ENCODE results near the gene DEFB112. TPM values are rescaled to one million over a fixed set of nuclear protein-coding genes. Genes with fewer than 3 reads are reported as not detected.

Gene DEFB112
- not detected for total RNA-seq
- long read RNA-seq, donor 1: 0 reads
- long read RNA-seq, donor 2: 0 reads

- ATAC-seq: no peak
- Histone ChIP-seq H3K36me3 (ENCODE audit: low read depth) (no peaks in the 10 kb centered on the region), H3K9me3 (no peaks in the 10 kb centered on the region), H3K4me1 (ENCODE audit: low read depth) (no peaks in the 10 kb centered on the region), H3K4me3 (no peak within 1 kb of the TSS)
- TF ChIP-seq CTCF (IDR thresholded peaks at IDR 0.05): no peak
- no peak for DNase-seq
- intact Hi-C loops (cut with DNase I, micrococcal nuclease): no loop called here
Observed at GRCh38 chr6:50049829-50050228, at the start of gene DEFB112. Gene DEFB112 (minus strand): TSS chr6:50049929. CDS start chr6:50049869, 60 bp downstream.

GRCh38 chr6:50098641-50098993 lies 48.9 kb upstream of the DEFB112 start:
- H3K9me3 ChIP-seq: no peaks in the 10 kb centered on the region
- intact Hi-C loops (cut with DNase I, micrococcal nuclease): no loop called here
- no peaks in the 10 kb centered on the region for H3K4me1 ChIP-seq (ENCODE audit: low read depth)
- H3K4me3 ChIP-seq: no peak overlapping the region
- no peak for TF ChIP-seq CTCF (IDR thresholded peaks at IDR 0.05)
- no peaks in the 10 kb centered on the region for H3K36me3 ChIP-seq (ENCODE audit: low read depth)
- DNase-seq: no peak
- no peak for ATAC-seq

DNA sequence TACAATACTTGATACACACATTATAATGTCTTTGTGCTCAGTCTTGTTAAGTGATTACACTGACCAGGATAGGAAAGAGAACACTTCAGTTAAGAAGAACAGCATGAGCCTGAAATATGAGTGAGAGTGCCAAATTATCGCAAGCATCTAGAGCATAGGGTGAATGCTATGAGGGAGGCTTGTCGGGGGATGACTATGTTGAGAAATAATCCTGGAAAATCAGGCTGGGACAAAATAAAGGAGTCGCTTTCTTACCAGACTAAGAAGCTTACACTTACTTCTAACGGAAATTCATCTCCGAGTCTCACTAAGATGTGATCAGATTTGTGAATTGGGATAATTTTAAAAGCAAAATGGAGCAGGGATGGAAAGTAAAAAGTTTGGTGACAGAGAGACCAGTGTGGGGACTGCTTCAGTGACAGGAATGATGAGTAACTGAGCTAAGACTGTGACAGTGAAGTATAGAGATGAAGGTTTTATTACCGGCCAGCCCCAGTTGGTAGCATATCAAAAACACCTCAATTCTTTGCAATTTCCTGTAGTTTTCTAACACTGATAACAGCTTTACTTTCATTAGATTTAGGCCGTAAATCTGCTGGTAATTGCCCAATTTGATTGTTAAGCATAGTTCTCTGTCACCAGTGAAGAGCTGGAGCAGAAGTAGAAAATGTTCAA lies 48.4 kb upstream of the DEFB112 start:
- no peak overlapping the region for H3K4me3 ChIP-seq
- TF ChIP-seq CTCF (IDR thresholded peaks at IDR 0.05): no peak
- H3K9me3 ChIP-seq: no peaks in the 10 kb centered on the region
- no peaks in the 10 kb centered on the region for H3K4me1 ChIP-seq (ENCODE audit: low read depth)
- intact Hi-C loops (cut with DNase I, micrococcal nuclease): no loop called here
- no peak for DNase-seq
- ATAC-seq: no peak
- H3K36me3 ChIP-seq (ENCODE audit: low read depth): no peaks in the 10 kb centered on the region

DNA sequence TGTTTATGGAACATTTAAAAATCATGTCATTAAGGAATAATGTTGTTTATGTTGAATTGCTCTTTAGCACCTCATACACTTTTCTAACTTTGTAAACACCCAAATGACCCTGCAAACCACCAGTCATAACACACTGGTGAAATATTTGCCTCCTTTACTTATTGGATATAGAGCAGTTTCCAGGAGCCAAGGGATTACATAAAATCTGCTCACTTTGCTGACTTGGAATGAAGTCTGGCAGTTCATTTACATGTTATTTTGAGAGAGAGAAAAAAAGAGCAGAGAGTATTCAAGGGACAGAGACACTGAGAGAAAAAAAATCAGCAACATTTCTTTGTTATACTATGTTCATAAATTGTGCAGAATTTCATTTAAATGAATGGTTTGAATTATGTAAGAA lies 46.6 kb upstream of the DEFB112 start:
- H3K4me3 ChIP-seq: no peak overlapping the region
- no peak for DNase-seq
- H3K36me3 ChIP-seq (ENCODE audit: low read depth): no peaks in the 10 kb centered on the region
- no peak for TF ChIP-seq CTCF (IDR thresholded peaks at IDR 0.05)
- intact Hi-C loops (cut with DNase I, micrococcal nuclease): no loop called here
- H3K9me3 ChIP-seq: no peaks in the 10 kb centered on the region
- ATAC-seq: no peak
- H3K4me1 ChIP-seq (ENCODE audit: low read depth): no peaks in the 10 kb centered on the region

DNA sequence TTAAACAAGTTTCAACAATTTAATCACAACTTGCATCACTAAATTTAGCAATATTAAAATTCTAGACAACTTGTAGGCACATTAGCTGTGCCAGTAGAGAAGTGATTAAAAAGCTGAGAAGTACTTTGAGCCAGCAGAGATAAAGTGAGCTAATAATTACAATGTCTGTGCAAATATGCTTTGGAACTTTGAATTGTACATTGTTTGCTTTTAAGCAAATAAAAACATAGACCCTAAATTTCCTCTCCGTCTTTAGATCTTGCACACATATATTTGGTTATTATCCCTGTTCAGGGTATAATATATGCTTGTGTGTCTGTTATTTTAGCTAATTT lies 44.2 kb upstream of the DEFB112 start:
- ATAC-seq (no peak), DNase-seq (no peak)
- Histone ChIP-seq H3K9me3 (no peaks in the 10 kb centered on the region), H3K4me3 (no peak overlapping the region), H3K36me3 (ENCODE audit: low read depth) (no peaks in the 10 kb centered on the region), H3K4me1 (ENCODE audit: low read depth) (no peaks in the 10 kb centered on the region)
- intact Hi-C loops (cut with DNase I, micrococcal nuclease): no loop called here
- TF ChIP-seq CTCF (IDR thresholded peaks at IDR 0.05): no peak
